Parathyroid adenoma (tissue), 2 donors: ENCODE results near the gene AHDC1.

ENCODE experiments used
- H2AFZ ChIP-seq: fragments of 300-600 bp; sonication (generic); one replicate; pipeline ENCODE4 v1.7.0; 2017; ENCODE audit warnings: antibody characterized with exemption, mild to moderate bottlenecking
- H3K27ac ChIP-seq: fragments of 300-600 bp; sonication (generic); one replicate; pipeline ENCODE4 v1.7.0; 2017
- H3K27me3 ChIP-seq: fragments of 300-600 bp; sonication (generic); one replicate; pipeline ENCODE4 v1.7.0; 2017; ENCODE audit warnings: low read length; ENCODE audit not compliant: control insufficient read depth, insufficient read depth
- H3K36me3 ChIP-seq: fragments of 300-600 bp; sonication (generic); one replicate; pipeline ENCODE4 v1.7.0; 2017; ENCODE audit warnings: low read length; ENCODE audit not compliant: control insufficient read depth, insufficient read depth
- H3K4me1 ChIP-seq: fragments of 300-600 bp; sonication (generic); one replicate; pipeline ENCODE4 v1.7.0; 2017; ENCODE audit warnings: control low read depth
- H3K4me2 ChIP-seq: fragments of 300-600 bp; sonication (generic); one replicate; pipeline ENCODE4 v1.7.0; 2017; ENCODE audit warnings: low read length
- H3K4me3 ChIP-seq: fragments of 300-600 bp; sonication (generic); one replicate; pipeline ENCODE4 v1.7.0; 2017; ENCODE audit warnings: low read depth, low read length
- H3K79me2 ChIP-seq: fragments of 300-600 bp; sonication (generic); one replicate; pipeline ENCODE4 v1.7.0; 2017; ENCODE audit warnings: control low read depth
- H3K9ac ChIP-seq: fragments of 300-600 bp; sonication (generic); one replicate; pipeline ENCODE4 v1.7.0; 2017; ENCODE audit warnings: mild to moderate bottlenecking
- H3K9me3 ChIP-seq: fragments of 300-600 bp; sonication (generic); one replicate; pipeline ENCODE4 v1.7.0; 2017; ENCODE audit warnings: low read length; ENCODE audit not compliant: control insufficient read depth
- TF ChIP-seq, protein P1 (sequence below): fragments of 300-600 bp; sonication (generic); IDR thresholded peaks from one replicate; pipeline ENCODE4 v1.7.0; 2017; ENCODE audit warnings: antibody characterized with exemption, mild to moderate bottlenecking
- donor health status: primary hyperparathyroidism.

Gene AHDC1

DNA sequence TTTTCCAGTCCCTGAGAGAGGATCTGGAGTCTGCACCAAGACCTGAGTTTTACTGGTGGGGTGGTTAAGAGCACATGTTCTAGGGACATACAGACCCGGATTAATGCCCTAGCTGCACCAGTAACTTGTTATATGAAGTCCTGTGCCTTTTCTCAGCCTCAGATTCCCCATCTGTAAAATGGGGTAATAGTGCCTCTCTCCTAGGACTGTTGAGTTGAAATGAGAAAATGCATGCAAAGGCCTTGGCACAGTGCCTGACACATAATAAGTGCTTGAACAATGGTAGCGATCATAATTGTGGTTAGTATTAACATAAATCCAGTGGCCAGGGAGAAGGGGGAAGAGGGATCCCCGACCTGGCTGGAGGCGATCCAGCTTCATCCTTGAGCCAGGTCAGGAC is 12.3 kb downstream of the AHDC1 start:
- peaks cover 3% of the 10 kb centered on the region for H3K4me1 ChIP-seq
- no peaks in the 10 kb centered on the region for H3K36me3 ChIP-seq
- H3K27ac ChIP-seq: no peak overlapping the region
- H3K9me3 ChIP-seq: no peaks in the 10 kb centered on the region
- no peak overlapping the region for H3K9ac ChIP-seq
- TF ChIP-seq, protein P1, sequence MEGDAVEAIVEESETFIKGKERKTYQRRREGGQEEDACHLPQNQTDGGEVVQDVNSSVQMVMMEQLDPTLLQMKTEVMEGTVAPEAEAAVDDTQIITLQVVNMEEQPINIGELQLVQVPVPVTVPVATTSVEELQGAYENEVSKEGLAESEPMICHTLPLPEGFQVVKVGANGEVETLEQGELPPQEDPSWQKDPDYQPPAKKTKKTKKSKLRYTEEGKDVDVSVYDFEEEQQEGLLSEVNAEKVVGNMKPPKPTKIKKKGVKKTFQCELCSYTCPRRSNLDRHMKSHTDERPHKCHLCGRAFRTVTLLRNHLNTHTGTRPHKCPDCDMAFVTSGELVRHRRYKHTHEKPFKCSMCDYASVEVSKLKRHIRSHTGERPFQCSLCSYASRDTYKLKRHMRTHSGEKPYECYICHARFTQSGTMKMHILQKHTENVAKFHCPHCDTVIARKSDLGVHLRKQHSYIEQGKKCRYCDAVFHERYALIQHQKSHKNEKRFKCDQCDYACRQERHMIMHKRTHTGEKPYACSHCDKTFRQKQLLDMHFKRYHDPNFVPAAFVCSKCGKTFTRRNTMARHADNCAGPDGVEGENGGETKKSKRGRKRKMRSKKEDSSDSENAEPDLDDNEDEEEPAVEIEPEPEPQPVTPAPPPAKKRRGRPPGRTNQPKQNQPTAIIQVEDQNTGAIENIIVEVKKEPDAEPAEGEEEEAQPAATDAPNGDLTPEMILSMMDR: no peak
- H3K79me2 ChIP-seq: peaks cover 30% of the 10 kb centered on the region
- no peak overlapping the region for H2AFZ ChIP-seq
- H3K27me3 ChIP-seq: no peaks in the 10 kb centered on the region
- H3K4me2 ChIP-seq: no peak overlapping the region
- no peak overlapping the region for H3K4me3 ChIP-seq

DNA sequence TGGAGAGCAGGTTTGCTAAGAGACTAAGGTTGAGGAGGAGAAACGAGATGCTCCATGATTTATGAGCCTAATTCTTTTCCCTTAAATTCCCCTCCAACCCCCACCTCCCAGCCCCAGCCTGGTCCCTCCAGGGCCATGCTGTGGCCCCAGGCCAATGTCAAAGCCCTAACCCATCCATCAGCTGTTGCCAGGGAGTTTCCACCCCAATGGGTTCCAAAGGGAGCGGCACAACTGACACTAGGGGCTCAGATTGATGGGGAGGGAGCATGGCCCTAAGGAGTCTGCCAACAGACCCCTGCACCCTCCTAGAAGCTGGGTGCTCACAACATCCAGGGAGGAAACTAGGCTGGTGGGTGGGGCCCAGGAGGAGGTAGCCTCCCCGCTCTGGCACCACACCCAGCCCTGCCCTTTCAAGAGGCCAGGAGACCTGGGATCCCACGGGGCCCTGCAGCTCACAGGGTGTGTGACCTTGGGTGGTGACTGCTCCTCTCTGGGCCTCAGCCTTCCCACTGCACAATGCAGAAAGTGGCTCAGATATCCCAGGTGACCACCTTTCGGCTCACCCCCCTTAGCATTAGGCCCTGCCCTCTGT is 12.9 kb downstream of the AHDC1 start:
- peaks cover 3% of the 10 kb centered on the region for H3K4me1 ChIP-seq
- H3K79me2 ChIP-seq: peaks cover 27% of the 10 kb centered on the region
- no peak overlapping the region for H3K4me3 ChIP-seq
- no peak overlapping the region for H2AFZ ChIP-seq
- no peak overlapping the region for H3K9ac ChIP-seq
- no peaks in the 10 kb centered on the region for H3K9me3 ChIP-seq
- H3K4me2 ChIP-seq: no peak overlapping the region
- TF ChIP-seq, protein P1: no peak
- no peak overlapping the region for H3K27ac ChIP-seq
- no peaks in the 10 kb centered on the region for H3K27me3 ChIP-seq
- H3K36me3 ChIP-seq: no peaks in the 10 kb centered on the region

DNA sequence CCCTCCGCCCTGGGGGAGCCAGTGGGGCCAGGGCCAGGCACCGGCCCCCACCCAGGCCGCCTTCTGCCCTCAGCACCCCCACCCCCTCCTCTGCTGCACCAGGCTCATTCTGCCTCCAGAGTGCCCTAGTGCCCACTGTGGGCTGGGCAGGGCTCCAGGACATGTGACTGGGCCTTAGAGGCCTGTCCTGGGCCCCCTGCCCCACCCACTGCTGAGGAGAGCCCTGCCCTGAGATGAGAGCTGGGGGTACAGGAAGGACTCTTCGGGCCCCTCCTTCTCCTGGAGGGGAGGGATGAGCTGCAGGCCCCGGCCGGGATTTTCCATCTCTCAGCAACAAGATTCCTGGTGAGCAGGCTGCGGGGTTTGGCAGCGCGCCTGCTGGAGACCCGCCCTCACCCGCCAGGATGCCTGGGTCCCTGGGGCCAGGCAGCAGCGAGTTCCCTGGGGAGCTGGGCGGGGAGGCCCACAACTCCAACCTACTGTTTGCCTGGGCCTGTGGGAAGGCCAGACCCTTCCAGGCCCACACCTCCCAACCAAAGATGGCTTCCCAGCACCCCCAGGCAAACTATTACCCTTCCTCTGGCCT is 14.0 kb downstream of the AHDC1 start:
- no peak overlapping the region for H3K4me2 ChIP-seq
- H3K9me3 ChIP-seq: no peaks in the 10 kb centered on the region
- peaks cover 25% of the 10 kb centered on the region for H3K79me2 ChIP-seq
- no peak overlapping the region for H3K4me3 ChIP-seq
- H3K27me3 ChIP-seq: no peaks in the 10 kb centered on the region
- H3K4me1 ChIP-seq: peaks cover 3% of the 10 kb centered on the region
- H3K36me3 ChIP-seq: no peaks in the 10 kb centered on the region
- H2AFZ ChIP-seq: no peak overlapping the region
- TF ChIP-seq, protein P1: no peak
- no peak overlapping the region for H3K27ac ChIP-seq
- H3K9ac ChIP-seq: no peak overlapping the region

DNA sequence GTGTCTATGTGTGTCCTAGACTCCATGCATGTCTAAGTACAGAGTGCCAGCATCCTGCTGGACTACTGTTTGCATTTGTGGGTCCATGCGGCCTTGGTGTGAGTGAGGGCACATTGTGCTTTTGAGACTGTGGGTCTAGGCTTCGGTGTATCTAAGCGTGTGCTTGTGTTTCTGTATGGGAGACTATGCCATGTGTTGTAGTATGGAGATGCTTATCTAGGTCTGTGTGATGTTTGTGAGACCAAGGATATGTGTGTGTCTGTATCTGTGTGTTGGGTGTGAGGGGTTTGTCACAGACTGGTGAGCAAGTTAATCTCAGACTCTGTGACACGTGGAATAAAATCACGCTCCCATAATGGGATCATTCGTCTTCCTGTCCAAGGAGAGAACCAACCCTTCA is 14.5 kb downstream of the AHDC1 start:
- Histone ChIP-seq H3K9me3 (no peaks in the 10 kb centered on the region), H3K79me2 (peaks cover 24% of the 10 kb centered on the region), H3K27me3 (no peaks in the 10 kb centered on the region), H3K4me2 (no peak overlapping the region), H2AFZ (no peak overlapping the region), H3K9ac (no peak overlapping the region), H3K27ac (no peak overlapping the region), H3K36me3 (no peaks in the 10 kb centered on the region), H3K4me3 (no peak overlapping the region), H3K4me1 (peaks cover 3% of the 10 kb centered on the region)
- TF ChIP-seq, protein P1: no peak
